ENCODE data around the gene TBC1D14. TPM values are rescaled to one million over a fixed set of nuclear protein-coding genes. Genes with fewer than 3 reads are reported as not detected.

TBC1D14 gene
- total and polyA plus RNA-seq, 9 of the 15 experiments (the other 6 are each of a cell fraction or from before 2014, with no cell fraction given): 2.1 to 59.6 (median 44.8) TPM

DNA sequence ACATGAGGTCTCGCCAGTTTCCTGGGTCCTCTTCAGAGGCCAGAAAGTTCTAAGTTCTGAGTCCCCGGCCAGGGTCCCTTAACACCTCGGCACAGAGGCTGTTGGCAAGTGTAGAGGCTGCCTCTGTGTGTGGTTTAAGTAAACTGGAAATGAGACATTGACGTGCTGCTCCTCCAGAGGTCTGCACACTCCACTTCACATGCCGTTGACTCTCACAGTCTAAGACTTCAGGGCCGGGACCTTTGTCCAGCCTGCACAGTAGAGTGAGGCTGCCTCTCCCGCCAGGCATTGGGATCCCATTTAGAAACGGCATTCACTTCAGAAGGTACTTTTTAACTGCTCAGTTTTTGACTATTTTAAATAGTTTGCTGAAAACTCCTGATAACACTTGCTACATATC lies 123.0 kb downstream of the TBC1D14 start:
- TF ChIP-seq, protein P1, sequence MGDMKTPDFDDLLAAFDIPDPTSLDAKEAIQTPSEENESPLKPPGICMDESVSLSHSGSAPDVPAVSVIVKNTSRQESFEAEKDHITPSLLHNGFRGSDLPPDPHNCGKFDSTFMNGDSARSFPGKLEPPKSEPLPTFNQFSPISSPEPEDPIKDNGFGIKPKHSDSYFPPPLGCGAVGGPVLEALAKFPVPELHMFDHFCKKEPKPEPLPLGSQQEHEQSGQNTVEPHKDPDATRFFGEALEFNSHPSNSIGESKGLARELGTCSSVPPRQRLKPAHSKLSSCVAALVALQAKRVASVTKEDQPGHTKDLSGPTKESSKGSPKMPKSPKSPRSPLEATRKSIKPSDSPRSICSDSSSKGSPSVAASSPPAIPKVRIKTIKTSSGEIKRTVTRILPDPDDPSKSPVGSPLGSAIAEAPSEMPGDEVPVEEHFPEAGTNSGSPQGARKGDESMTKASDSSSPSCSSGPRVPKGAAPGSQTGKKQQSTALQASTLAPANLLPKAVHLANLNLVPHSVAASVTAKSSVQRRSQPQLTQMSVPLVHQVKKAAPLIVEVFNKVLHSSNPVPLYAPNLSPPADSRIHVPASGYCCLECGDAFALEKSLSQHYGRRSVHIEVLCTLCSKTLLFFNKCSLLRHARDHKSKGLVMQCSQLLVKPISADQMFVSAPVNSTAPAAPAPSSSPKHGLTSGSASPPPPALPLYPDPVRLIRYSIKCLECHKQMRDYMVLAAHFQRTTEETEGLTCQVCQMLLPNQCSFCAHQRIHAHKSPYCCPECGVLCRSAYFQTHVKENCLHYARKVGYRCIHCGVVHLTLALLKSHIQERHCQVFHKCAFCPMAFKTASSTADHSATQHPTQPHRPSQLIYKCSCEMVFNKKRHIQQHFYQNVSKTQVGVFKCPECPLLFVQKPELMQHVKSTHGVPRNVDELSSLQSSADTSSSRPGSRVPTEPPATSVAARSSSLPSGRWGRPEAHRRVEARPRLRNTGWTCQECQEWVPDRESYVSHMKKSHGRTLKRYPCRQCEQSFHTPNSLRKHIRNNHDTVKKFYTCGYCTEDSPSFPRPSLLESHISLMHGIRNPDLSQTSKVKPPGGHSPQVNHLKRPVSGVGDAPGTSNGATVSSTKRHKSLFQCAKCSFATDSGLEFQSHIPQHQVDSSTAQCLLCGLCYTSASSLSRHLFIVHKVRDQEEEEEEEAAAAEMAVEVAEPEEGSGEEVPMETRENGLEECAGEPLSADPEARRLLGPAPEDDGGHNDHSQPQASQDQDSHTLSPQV (IDR thresholded peaks at IDR 0.05): 0 out of 2 replicates have a peak, but pooled peaks have one; percentile 18
- no peak for TF ChIP-seq ZNF586 (CRISPR knock-in tag; conservative IDR thresholded peaks at IDR 0.05)
- peak; percentile 52; the same call in 1 of the 2 replicates for TF ChIP-seq TARDBP (IDR thresholded peaks at IDR 0.05)
- Histone ChIP-seq H3K79me2 (ENCODE audit: control insufficient read depth, insufficient read depth, low read length) (no peaks in the 10 kb centered on the region), H3K9me1 (ENCODE audit: control insufficient read depth, insufficient read depth, low read length) (peaks cover 3% of the 10 kb centered on the region), H3K27ac (ENCODE audit: extremely low read depth, low read depth, low read length) (peak overlapping the region; percentile 80), H2AFZ (ENCODE audit: low read depth, low read length) (peak overlapping the region; percentile 63), H3K4me1 (replicated peaks in 1 of 2; ENCODE audit: control insufficient read depth in 2 of 2, insufficient read depth in 2 of 2, low read length in 2 of 2) (peaks cover 14 to 35% of the 10 kb centered on the region in 2 experiments), H3K4me2 (ENCODE audit: insufficient read depth, low read length) (peak overlapping the region; percentile 55), H3K4me3 (no peak overlapping the region), H3K9me3 (replicated peaks; ENCODE audit: control insufficient read depth, insufficient read depth, low read depth, low read length) (no peaks in the 10 kb centered on the region), H4K20me1 (replicated peaks; ENCODE audit: control insufficient read depth, insufficient read depth, low read length) (no peaks in the 10 kb centered on the region), H3K36me3 (ENCODE audit: control insufficient read depth, insufficient read depth, low read length) (peaks cover 56% of the 10 kb centered on the region), H3K9ac (ENCODE audit: insufficient read depth in 1 of 2, low read depth in 2 of 2, low read length in 2 of 2) (peak overlapping the region; percentile 45 to 76; a peak in 2 of 4 replicates), H3K27me3 (ENCODE audit: control insufficient read depth in 2 of 2, insufficient read depth in 2 of 2, low read length in 2 of 2) (no peaks in the 10 kb centered on the region)
- in situ Hi-C loops (cut with MboI) (no loop called here), intact Hi-C loops (cut with micrococcal nuclease) (loop anchor here (1.0 kb wide), 1 partner anchor 36 kb away; the partner anchor contains the start of gene GRPEL1)
- BruUV-seq (replicated peaks): no TSS peak
- CTCF ChIA-PET (ENCODE audit: low intra/inter-chr PET ratio): no interaction called here
- peak; percentile 14 for ATAC-seq
- WGBS (ENCODE audit: insufficient coverage, low coverage, missing lambda C conversion rate): 72% methylated on average over 8 of the region's 8 CpGs
- FAIRE-seq: no peak
- DNase-seq (ENCODE audit: extremely low read depth in 1 of 4, low spot score in 3 of 4): no peak
- POLR2A ChIA-PET: interaction anchor here (0.6 to 1.0 kb wide), 3 partner anchors 10 to 300 kb away, joined by 3 read pairs; a partner anchor contains a TSS

All from K562 (cell line).